Stimulated activated CD8-positive, alpha-beta memory T cell treated with anti-CD3 and anti-CD28 coated beads, Interleukin-4, amount 100 ng/mL, for 4 hours (primary cell): ENCODE data around the gene DCAF10.
"Not testable (repeated sequence)": the region's sequence is repeated elsewhere in the genome, so short reads cannot be mapped to it uniquely, and the experiment has no call there.

ENCODE experiments used
- DNase-seq, 2 donors: peaks; one replicate each; pipeline ENCODE4 v3.0.0-alpha.2; 2020; ENCODE audit warnings: low read depth in 2 of 2, low spot score in 1 of 2

DCAF10 gene

GRCh38 chr9:37800631-37801286, at the start of gene DCAF10:
DCAF10 (plus strand) TSS chr9:37800797; CDS start chr9:37800867, 70 bp downstream.
- peak; percentile 73 to 83 for DNase-seq

GRCh38 chr9:37751186-37751585, 49.4 kb upstream of the DCAF10 start:
- DNase-seq = no peak

GRCh38 chr9:37751704-37752103, 48.9 kb upstream of the DCAF10 start:
- DNase-seq = not testable (repeated sequence)

GRCh38 chr9:37752112-37752511, 48.5 kb upstream of the DCAF10 start:
- DNase-seq = not testable (repeated sequence)

GRCh38 chr9:37752642-37753488, 47.7 kb upstream of the DCAF10 start:
- DNase-seq = no peak

GRCh38 chr9:37753489-37754190, 47.0 kb upstream of the DCAF10 start, which contains the start of gene TRMT10B:
TRMT10B (plus strand) TSS chr9:37753805; CDS start chr9:37761932, 8,127 bp downstream.
- peak; percentile 41 to 59 for DNase-seq

GRCh38 chr9:37758747-37759146, 41.9 kb upstream of the DCAF10 start:
- no peak for DNase-seq

- no peak for DNase-seq
These were observed 40.0 kb upstream of the DCAF10 start for GRCh38 chr9:37760416-37761161.

- DNase-seq = no peak
These were observed 39.1 kb upstream of the DCAF10 start for GRCh38 chr9:37761511-37761910.

- not testable (repeated sequence) for DNase-seq
These were observed 35.3 kb upstream of the DCAF10 start for GRCh38 chr9:37765263-37765662.

- no peak for DNase-seq
These were observed 31.3 kb upstream of the DCAF10 start for GRCh38 chr9:37769306-37769705.

- DNase-seq = no peak
These were observed 30.6 kb upstream of the DCAF10 start for GRCh38 chr9:37769995-37770394.

GRCh38 chr9:37775216-37775919, 25.2 kb upstream of the DCAF10 start:
- DNase-seq = no peak

GRCh38 chr9:37776328-37776727, 24.3 kb upstream of the DCAF10 start:
- DNase-seq = no peak

GRCh38 chr9:37778534-37778933, 22.1 kb upstream of the DCAF10 start:
- no peak for DNase-seq

GRCh38 chr9:37784291-37784615, 16.3 kb upstream of the DCAF10 start:
- no peak for DNase-seq

- DNase-seq = peak; percentile 69 to 74
These were observed 15.7 kb upstream of the DCAF10 start, which contains the start of gene EXOSC3 for GRCh38 chr9:37784616-37785483. EXOSC3 (minus strand) TSS chr9:37785064; CDS start chr9:37785044, 20 bp downstream.

- DNase-seq = no peak
These were observed 13.5 kb upstream of the DCAF10 start for GRCh38 chr9:37787059-37787458.

- DNase-seq = no peak
These were observed 12.3 kb upstream of the DCAF10 start for GRCh38 chr9:37788332-37788731.
